K562 (cell line): Measurements from ENCODE around the gene SEPTIN8. TPM values are rescaled to one million over a fixed set of nuclear protein-coding genes. Genes with fewer than 3 reads are reported as not detected.

Experiments
- BRF1 ChIP-seq: IDR thresholded peaks from 3 replicates; pipeline ENCODE4 v1.6.1; 2011; ENCODE audit warnings: borderline replicate concordance, mild to moderate bottlenecking; ENCODE audit not compliant: insufficient read length; ENCODE audit errors: extremely low read depth
- C11orf30 ChIP-seq: fragments of 450-650 bp; IDR thresholded peaks from 2 replicates; pipeline ENCODE4 v1.6.1; 2016; ENCODE audit warnings: low read depth, mild to moderate bottlenecking
- CAMTA2 ChIP-seq: fragments of 250-450 bp; sonication (Bioruptor Pico); conservative IDR thresholded peaks from 2 replicates; pipeline ENCODE4 v1.5.1; 2022
- ESRRA ChIP-seq: fragments of 450-650 bp; IDR thresholded peaks from 2 replicates; pipeline ENCODE4 v1.6.1; 2014; ENCODE audit warnings: low read depth, mild to moderate bottlenecking, moderate library complexity, borderline replicate concordance
- FUS ChIP-seq: fragments of 200-400 bp; formaldehyde crosslinking; optimal IDR thresholded peaks from 2 replicates; pipeline ENCODE3; 2017; ENCODE audit warnings: low read depth, low read length
- HINFP ChIP-seq: fragments of 450-650 bp; conservative IDR thresholded peaks from 2 replicates; pipeline ENCODE4 v1.6.1; 2016; ENCODE audit warnings: missing genetic modification characterization, low read depth, mild to moderate bottlenecking, control low read depth, missing compliant biosample characterization
- HNRNPH1 ChIP-seq: fragments of 200-400 bp; formaldehyde crosslinking; optimal IDR thresholded peaks from 2 replicates; pipeline ENCODE3; 2017; ENCODE audit warnings: low read depth, mild to moderate bottlenecking, low read length, moderate library complexity
- KLF1 ChIP-seq: fragments of 450-650 bp; IDR thresholded peaks from 2 replicates; pipeline ENCODE4 v1.6.1; 2016; ENCODE audit warnings: missing genetic modification characterization, missing compliant biosample characterization
- MIER1 ChIP-seq: fragments of 450-650 bp; IDR thresholded peaks from 2 replicates; pipeline ENCODE4 v1.6.1; 2016; ENCODE audit warnings: antibody characterized with exemption, mild to moderate bottlenecking, low read depth
- MTA2 ChIP-seq: fragments of 450-650 bp; IDR thresholded peaks from 2 replicates; pipeline ENCODE4 v1.6.1; 2016; ENCODE audit warnings: low read depth
- MTA3 ChIP-seq: fragments of 450-650 bp; formaldehyde crosslinking; IDR thresholded peaks from 2 replicates; pipeline ENCODE4 v1.6.1; 2017; ENCODE audit warnings: mild to moderate bottlenecking, borderline replicate concordance
- NELFE ChIP-seq: IDR thresholded peaks from 2 replicates; pipeline ENCODE4 v1.6.1; 2011; ENCODE audit warnings: mild to moderate bottlenecking; ENCODE audit not compliant: insufficient read depth, insufficient read length
- NFE2L1 ChIP-seq: fragments of 450-650 bp; IDR thresholded peaks from 2 replicates; pipeline ENCODE4 v1.6.1; 2016; ENCODE audit warnings: missing genetic modification characterization, low read depth, mild to moderate bottlenecking, missing compliant biosample characterization, moderate library complexity, borderline replicate concordance
- POLR2AphosphoS2 ChIP-seq: IDR thresholded peaks from 2 replicates; pipeline ENCODE4 v1.6.1; 2012; ENCODE audit warnings: low read length, improper control_type of control experiment
- POLR3G ChIP-seq: IDR thresholded peaks from 2 replicates; pipeline ENCODE4 v1.6.1; 2011; ENCODE audit not compliant: insufficient read length, insufficient replicate concordance; ENCODE audit errors: extremely low read depth
- SETDB1 ChIP-seq: IDR thresholded peaks from one replicate; pipeline ENCODE4 v1.6.1; 2012; ENCODE audit warnings: low read length, control low read depth, inconsistent platforms
- SRSF3 ChIP-seq: fragments of 200-400 bp; formaldehyde crosslinking; IDR thresholded peaks from 2 replicates; pipeline ENCODE4 v1.6.1; 2016; ENCODE audit warnings: mild to moderate bottlenecking, low read length, moderate library complexity; ENCODE audit not compliant: insufficient read depth
- ZBTB33 ChIP-seq: sonication (generic); formaldehyde crosslinking; IDR thresholded peaks from 2 replicates; pipeline ENCODE4 v1.8.1; 2023; ENCODE audit warnings: mild to moderate bottlenecking, missing genetic modification reagents
- ZNF217 ChIP-seq: sonication (generic); formaldehyde crosslinking; IDR thresholded peaks from 2 replicates; pipeline ENCODE4 v1.8.0; 2022; ENCODE audit warnings: mild to moderate bottlenecking, missing genetic modification reagents
- ZNF655 ChIP-seq: fragments of 250-450 bp; sonication (Bioruptor Pico); IDR thresholded peaks from 2 replicates; pipeline ENCODE4 v1.5.0; 2021
- ZNF77 ChIP-seq: fragments of 250-450 bp; sonication (Bioruptor Pico); IDR thresholded peaks from 2 replicates; pipeline ENCODE4 v1.5.0; 2020
- ZSCAN32 ChIP-seq: fragments of 450-650 bp; formaldehyde crosslinking; IDR thresholded peaks from 2 replicates; pipeline ENCODE4 v1.4.0; 2020; ENCODE audit warnings: mild to moderate bottlenecking, moderate library complexity
- polyA plus RNA-seq, 8 experiments: library from polyadenylated mRNA; depleted of rRNA in 4 of 8; stranded (reverse) in 5 of 8; unstranded in 3 of 8; fragments of >200 nt; fragmentation: Nextera tagmentation in 2 of 8; fragmentation: Illumina TruSeq in 1 of 8; extraction: Ambion mirVana in 2 of 8; extraction: Trizol in 1 of 8; gene quantifications; 2 replicates each; pipeline versions ENCODE4 v1.2.1 to v1.2.3, GENCODE V29; 2011 to 2014; ENCODE audit warnings: inconsistent platforms in 1 of 8, missing spikeins in 1 of 8
- total RNA-seq, 7 experiments: library from RNA; depleted of rRNA in 6 of 7; stranded (reverse); fragments of >200 nt in 6 of 7; fragmentation: Illumina TruSeq in 2 of 7; extraction: Trizol in 2 of 7; gene quantifications; 2 replicates each; pipeline versions ENCODE4 v1.2.1 to v1.2.3, GENCODE V29; 2011 to 2021; ENCODE audit warnings: low replicate concordance in 1 of 7

The SEPTIN8 gene
- total and polyA plus RNA-seq, 9 of the 15 experiments (the other 6 are each of a cell fraction or from before 2014, with no cell fraction given) = 19.3 to 142 (median 101) TPM

- TF ChIP-seq SRSF3 (0 out of 2 replicates have a peak, but pooled peaks have one; percentile 49), ZBTB33 (CRISPR knock-in tag) (peak; percentile 58; the same call in 1 of the 2 replicates), MTA2 (no peak), ZNF655 (CRISPR knock-in tag) (no peak), CAMTA2 (CRISPR knock-in tag) (no peak), NELFE (no peak), MTA3 (no peak), ZSCAN32 (no peak), HINFP (tag) (no peak), C11orf30 (no peak), POLR3G (no peak), NFE2L1 (no peak), HNRNPH1 (no peak), BRF1 (no peak), SETDB1 (no peak), ESRRA (no peak), ZNF77 (CRISPR knock-in tag) (no peak), POLR2AphosphoS2 (no peak), ZNF217 (CRISPR knock-in tag) (no peak), FUS (no peak), KLF1 (tag) (no peak), MIER1 (no peak)
Measured at GRCh38 chr5:132777209-132778069, at the start of gene SEPTIN8 (continued).
